Glutamatergic neuron (in vitro differentiated cells): ENCODE data around the gene GARIN5A. TPM values are rescaled to one million over a fixed set of nuclear protein-coding genes. Genes with fewer than 3 reads are reported as not detected.

Experiments
- DNase-seq: peaks from one replicate; pipeline ENCODE4 v3.0.0; 2022
- H3K27ac Mint-ChIP-seq: one replicate; pipeline ENCODE4 v1.8.0; 2020; ENCODE audit warnings: mild to moderate bottlenecking, mixed read lengths, inconsistent platforms; ENCODE audit not compliant: unreplicated experiment
- H3K27me3 Mint-ChIP-seq: one replicate; pipeline ENCODE4 v1.8.0; 2020; ENCODE audit warnings: mild to moderate bottlenecking, moderate library complexity, mixed read lengths, inconsistent platforms; ENCODE audit not compliant: unreplicated experiment
- H3K36me3 Mint-ChIP-seq: one replicate; pipeline ENCODE4 v1.8.0; 2020; ENCODE audit warnings: mild to moderate bottlenecking, mixed read lengths, inconsistent platforms; ENCODE audit not compliant: unreplicated experiment
- H3K4me1 Mint-ChIP-seq: one replicate; pipeline ENCODE4 v1.8.0; 2020; ENCODE audit warnings: mild to moderate bottlenecking, low read depth, mixed read lengths, inconsistent platforms; ENCODE audit not compliant: unreplicated experiment
- H3K4me3 Mint-ChIP-seq: one replicate; pipeline ENCODE4 v1.8.0; 2020; ENCODE audit warnings: mild to moderate bottlenecking, mixed read lengths, inconsistent platforms; ENCODE audit not compliant: unreplicated experiment
- H3K9me3 Mint-ChIP-seq: one replicate; pipeline ENCODE4 v1.8.0; 2020; ENCODE audit warnings: mild to moderate bottlenecking, moderate library complexity, mixed read lengths, inconsistent platforms; ENCODE audit not compliant: unreplicated experiment
- total RNA-seq: library from RNA; stranded (reverse); fragmentation: NEBNext Ultra II Directional; extraction: Animal tissue kit (Norgen Biotek cat#: 25700); gene quantifications from one replicate; pipeline ENCODE4 v1.2.1, GENCODE V29; 2021; ENCODE audit not compliant: unreplicated experiment
- TF ChIP-seq, protein P1 (sequence below): fragments of 200-600 bp; sonication (generic); IDR thresholded peaks from one replicate; pipeline ENCODE4 v1.5.0; 2021; ENCODE audit not compliant: partially characterized antibody, unreplicated experiment

GARIN5A gene
- total RNA-seq, 1 donor from 2014 or later, result 5.2 TPM

DNA sequence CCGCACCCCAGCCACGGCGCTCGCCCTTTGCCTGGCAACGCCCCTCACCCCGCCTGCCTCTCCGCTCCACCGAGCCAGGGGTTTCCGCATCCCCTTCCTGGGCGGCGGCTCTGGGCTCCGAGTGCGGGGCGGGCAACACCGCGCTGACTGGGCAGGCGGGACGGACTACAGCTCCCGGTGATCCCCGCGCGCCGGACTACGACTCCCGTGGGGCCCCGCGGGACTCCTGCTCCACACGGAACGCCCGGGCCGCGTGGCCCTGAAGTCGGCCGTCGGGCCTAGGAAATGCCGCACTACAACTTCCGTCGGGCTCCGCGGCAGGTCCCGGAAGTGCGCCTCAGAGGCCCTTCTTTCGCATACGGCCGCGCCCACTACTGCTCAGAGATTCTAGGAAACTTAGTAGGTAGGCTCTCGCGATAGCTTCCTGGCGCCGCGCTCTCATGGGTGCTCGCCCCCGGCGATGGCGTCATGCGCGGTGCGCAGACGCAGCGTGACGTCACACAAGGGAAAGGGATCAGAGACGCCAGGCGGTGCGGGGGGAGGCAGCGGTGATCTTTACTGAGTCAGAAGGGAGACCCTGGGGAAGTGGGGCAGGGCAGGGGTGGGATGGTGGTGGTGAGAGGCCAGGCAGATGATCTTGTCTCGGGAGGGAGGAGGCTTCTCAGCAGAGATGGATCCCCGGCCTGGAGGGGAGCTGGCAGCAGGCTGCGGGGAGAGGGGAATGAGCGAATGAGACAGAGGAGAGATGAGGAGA lies 34.6 kb upstream of the GARIN5A start, which contains the start of gene JOSD2:
TSS of gene JOSD2 (minus strand) at position 123 of the 754 bp plus-strand sequence. CDS start 760 bp downstream, outside the sequence.
- peak; percentile 97 for DNase-seq
- H3K4me1 Mint-ChIP-seq, result peaks cover 16% of the 10 kb centered on the region
- peaks cover 24% of the 10 kb centered on the region for H3K27me3 Mint-ChIP-seq
- TF ChIP-seq, protein P1, sequence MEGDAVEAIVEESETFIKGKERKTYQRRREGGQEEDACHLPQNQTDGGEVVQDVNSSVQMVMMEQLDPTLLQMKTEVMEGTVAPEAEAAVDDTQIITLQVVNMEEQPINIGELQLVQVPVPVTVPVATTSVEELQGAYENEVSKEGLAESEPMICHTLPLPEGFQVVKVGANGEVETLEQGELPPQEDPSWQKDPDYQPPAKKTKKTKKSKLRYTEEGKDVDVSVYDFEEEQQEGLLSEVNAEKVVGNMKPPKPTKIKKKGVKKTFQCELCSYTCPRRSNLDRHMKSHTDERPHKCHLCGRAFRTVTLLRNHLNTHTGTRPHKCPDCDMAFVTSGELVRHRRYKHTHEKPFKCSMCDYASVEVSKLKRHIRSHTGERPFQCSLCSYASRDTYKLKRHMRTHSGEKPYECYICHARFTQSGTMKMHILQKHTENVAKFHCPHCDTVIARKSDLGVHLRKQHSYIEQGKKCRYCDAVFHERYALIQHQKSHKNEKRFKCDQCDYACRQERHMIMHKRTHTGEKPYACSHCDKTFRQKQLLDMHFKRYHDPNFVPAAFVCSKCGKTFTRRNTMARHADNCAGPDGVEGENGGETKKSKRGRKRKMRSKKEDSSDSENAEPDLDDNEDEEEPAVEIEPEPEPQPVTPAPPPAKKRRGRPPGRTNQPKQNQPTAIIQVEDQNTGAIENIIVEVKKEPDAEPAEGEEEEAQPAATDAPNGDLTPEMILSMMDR, result no peak
- H3K4me3 Mint-ChIP-seq, result peak within 1 kb of the TSS; percentile 83
- no peaks in the 10 kb centered on the region for H3K36me3 Mint-ChIP-seq
- peak within 1 kb of the TSS; percentile 94 for H3K27ac Mint-ChIP-seq
- peaks cover 15% of the 10 kb centered on the region for H3K9me3 Mint-ChIP-seq

- Mint-ChIP-seq H3K4me1 (peaks cover 16% of the 10 kb centered on the region), H3K4me3 (peak overlapping the region; percentile 83), H3K27ac (peak overlapping the region; percentile 94), H3K36me3 (no peaks in the 10 kb centered on the region), H3K9me3 (peaks cover 15% of the 10 kb centered on the region), H3K27me3 (peaks cover 24% of the 10 kb centered on the region)
- TF ChIP-seq, protein P1, result no peak
- no peak for DNase-seq
Observed at GRCh38 chr19:50510700-50511068, 34.0 kb upstream of the GARIN5A start.

- Mint-ChIP-seq H3K36me3 (no peaks in the 10 kb centered on the region), H3K4me1 (peaks cover 16% of the 10 kb centered on the region), H3K27me3 (peaks cover 24% of the 10 kb centered on the region), H3K4me3 (peak overlapping the region; percentile 83), H3K27ac (peak overlapping the region; percentile 94), H3K9me3 (peaks cover 15% of the 10 kb centered on the region)
- TF ChIP-seq, protein P1, result no peak
- peak; percentile 47 for DNase-seq
Observed at GRCh38 chr19:50510121-50510670, 33.5 kb upstream of the GARIN5A start.

DNA sequence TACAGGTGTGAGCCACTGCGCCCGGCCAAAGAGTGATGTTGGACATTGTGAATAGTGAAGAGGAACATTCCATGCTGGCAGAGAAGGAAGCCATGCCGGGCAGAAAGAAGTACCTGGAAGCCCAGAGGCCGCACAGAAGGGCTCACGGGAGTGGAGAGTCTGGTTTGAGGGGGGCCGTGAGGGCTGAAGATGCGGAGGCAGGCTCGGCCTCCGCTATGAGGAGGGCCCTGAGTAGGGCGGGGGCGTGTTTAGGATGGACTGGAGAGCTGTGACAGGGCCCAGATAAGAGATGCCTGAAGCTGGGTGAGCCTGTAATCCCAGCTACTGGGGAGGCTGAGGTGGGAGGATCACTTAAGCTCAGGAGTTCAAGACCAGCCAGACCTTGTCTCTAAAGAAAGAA lies 32.7 kb upstream of the GARIN5A start:
- Mint-ChIP-seq H3K4me1 (peaks cover 15% of the 10 kb centered on the region), H3K36me3 (no peaks in the 10 kb centered on the region), H3K27me3 (peaks cover 24% of the 10 kb centered on the region), H3K9me3 (peaks cover 15% of the 10 kb centered on the region), H3K27ac (peak overlapping the region; percentile 43), H3K4me3 (peak overlapping the region; percentile 59)
- TF ChIP-seq, protein P1, result no peak
- no peak for DNase-seq

- H3K4me1 Mint-ChIP-seq, result peaks cover 12% of the 10 kb centered on the region
- H3K4me3 Mint-ChIP-seq, result peak overlapping the region; percentile 22
- no peaks in the 10 kb centered on the region for H3K36me3 Mint-ChIP-seq
- H3K27ac Mint-ChIP-seq, result peak overlapping the region; percentile 59
- TF ChIP-seq, protein P1, result no peak
- H3K9me3 Mint-ChIP-seq, result peaks cover 15% of the 10 kb centered on the region
- no peak for DNase-seq
- peaks cover 22% of the 10 kb centered on the region for H3K27me3 Mint-ChIP-seq
Observed at GRCh38 chr19:50508843-50509190, 32.2 kb upstream of the GARIN5A start.
